HG03521 (cell line): Measurements from ENCODE around the gene ZNF846.
A peak's percentile ranks its signal among the peaks of the same experiment; 100 is the strongest.
"Not testable (repeated sequence)": the region's sequence is repeated elsewhere in the genome, so short reads cannot be mapped to it uniquely, and the experiment has no call there.

Experiments
- ATAC-seq: cut with Tn5 transposase; IDR thresholded peaks from one replicate; pipeline ENCODE4 v1.9.1; 2021; ENCODE audit warnings: mild to moderate bottlenecking, moderate library complexity; ENCODE audit not compliant: unreplicated experiment

The ZNF846 gene

DNA sequence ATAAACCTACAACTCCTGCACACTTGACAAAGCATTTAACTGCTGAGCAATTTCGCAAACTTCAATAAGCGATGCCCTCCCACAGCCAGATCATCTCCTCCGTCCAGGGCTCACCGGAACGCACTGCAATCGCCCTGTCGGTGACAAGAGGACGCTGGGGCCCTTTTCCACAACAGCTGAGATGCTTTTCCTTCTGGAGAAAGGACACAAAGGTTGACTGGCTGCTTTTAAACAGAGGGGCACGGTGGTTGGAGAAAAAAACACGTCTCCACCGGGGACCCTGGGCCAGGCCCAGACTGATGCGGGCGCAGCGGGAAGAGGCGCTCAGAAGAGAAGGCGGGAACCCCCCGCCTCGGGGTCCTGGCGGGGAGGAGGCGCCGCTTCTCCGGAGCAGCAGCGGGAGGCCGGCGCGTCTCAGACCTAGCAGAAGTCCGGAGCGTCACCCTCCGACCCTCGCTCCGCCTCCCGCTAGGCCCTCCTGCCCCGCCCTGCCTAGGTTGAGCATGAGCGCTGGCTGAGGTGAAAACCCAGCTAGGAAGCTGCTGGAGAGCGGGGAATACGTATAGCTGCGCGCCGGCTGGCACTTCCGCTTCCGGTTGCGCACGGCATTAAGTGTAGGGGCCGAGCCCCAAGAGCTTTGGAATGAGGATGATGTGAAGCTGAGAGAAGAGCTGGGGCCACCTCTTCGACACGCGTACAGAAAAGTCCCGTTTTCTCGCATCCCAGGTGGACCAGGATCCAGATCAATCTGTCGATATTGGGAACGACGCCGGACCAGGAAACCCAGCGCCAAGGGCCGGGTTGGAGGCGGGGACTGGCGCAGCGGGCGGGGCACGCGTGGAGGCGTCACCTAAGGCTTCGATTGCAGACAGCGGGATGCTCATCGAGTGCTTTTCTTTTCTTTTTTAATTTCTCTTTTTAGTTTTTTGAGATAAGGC, at the start of gene ZNF846:
Gene ZNF846 (minus strand): TSS at position 564 of the 938 bp plus-strand sequence. CDS start 3,788 bp downstream, outside the sequence.
- peak; percentile 94 for ATAC-seq

DNA sequence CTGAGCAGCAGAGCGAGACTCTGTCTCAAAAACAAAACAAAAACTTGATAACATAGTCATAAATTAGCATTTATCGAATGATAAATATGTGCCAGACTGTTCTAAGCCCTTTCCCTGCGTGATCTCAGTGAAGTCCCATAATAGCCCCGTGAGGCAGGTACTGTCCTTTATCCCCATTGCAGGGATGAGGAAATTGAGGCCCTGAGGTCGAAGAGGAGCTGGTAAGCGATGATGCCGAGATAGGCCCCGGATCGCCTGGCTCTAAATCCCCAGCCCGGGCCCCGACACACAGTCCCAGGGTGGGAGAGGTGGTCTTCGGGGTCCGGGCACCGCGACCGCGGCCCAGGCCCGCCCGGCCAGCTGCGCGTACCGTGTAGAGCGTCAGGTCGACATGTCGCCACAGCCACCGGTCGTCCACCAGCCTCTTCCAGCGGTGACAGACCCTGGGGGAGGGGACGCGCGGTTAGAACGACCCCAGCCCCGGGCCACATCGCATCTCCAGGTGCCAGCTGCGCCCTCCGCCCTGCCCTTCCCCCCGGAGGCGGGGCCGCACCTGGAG, 49.7 kb upstream of the ZNF846 start:
- no peak for ATAC-seq

DNA sequence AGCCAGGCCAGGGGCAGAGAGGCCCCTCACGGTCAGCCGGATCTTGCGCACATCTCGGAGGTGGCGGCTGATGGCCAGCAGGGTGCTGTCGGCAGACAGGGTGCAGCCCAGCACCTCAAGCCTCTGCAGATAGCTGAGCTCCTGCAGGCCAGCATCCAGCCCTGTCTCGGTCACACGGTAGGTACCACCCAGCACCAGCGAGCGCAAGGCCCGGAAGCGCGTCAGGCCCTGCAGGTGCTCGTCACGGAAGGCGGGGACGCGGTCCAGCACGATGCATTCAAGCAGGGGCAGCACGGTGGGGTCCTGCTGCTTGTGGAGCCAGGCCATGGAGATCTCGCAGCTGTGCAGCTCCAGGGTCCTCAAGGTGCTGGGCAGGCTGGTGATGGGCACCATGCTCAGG, 42.6 kb upstream of the ZNF846 start:
- ATAC-seq = no peak

DNA sequence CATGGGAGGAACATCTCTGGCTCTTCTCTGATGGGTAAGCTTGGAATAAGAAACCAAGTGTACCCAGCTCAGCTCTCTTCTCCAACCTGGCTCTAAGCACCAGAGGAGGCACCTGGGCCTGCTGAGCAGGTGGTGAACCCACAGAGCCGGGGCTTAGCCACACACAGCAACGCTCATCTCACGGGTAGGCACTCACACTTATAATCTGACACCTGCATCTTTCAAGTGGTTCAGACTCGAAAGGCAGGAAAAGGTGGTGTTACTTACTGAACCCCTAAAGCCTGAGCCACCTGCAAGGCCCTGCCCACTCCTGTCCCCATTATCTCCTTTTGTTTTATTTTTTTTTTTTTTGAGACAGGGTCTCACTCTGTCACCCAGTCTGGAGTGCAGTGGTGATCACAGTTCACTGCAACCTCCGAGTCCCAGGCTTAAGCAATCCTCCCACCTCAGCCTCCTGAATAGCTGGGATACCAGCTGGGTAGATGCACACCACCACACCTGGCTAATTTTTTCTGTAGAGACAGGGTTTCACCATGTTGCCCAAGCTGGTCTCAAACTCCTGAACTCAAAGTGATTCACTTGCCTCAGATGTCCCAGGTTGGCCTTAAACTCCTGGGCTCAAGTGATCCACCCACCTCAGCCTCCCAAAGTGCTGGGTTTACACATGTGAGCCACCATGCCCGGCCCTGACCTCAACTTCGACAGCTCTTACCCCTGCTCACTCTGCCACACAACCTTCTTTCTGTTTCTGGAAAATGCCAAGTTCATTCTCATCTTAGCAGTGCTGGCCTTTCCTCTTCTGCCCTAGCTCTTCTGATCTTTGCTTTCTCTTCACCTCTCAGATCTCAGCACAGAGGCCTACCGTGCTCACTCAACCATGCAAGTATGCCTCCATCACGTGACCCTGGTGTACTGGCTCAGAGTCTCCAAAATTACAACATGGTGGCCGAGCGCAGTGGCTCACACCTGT, 40.6 kb upstream of the ZNF846 start:
- no peak for ATAC-seq

DNA sequence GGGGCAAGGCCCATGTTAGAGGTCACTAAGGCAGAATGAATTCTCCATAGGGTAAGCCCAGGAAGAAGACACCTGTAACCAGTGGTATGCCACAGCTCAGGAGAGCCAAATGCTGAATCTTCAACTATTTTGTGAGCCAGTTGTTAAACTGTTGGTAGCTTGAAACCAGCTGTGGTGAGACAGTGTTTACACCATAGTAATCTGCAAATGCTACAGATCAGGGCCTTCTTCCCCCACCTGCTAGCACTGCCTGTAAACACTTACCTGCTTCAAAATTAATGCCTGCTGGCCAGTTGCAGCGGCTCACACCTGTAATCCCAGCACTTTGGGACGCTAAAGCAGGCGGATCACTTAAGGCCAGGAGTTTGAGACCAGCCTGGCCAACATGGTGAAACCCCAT, 38.3 kb upstream of the ZNF846 start:
- no peak for ATAC-seq

DNA sequence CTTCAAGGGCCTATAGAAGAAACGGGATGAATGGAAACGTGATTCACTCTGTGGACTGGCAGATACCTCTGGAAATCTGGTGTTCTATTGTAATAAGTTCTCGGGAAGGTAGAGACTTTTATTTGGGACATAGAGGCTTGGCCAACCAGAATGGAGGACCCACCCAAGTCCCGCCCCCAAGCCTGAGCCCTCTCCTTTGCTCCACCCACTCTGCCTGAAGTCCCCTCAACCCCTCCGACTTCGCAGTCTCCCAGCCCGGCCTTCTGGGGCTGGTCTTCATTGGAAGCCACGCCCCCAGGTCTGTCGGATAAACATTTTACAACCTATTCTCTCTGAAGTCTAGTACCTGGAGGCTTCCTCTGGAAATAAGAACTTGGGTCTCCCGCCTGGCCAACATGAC, 33.4 kb upstream of the ZNF846 start:
- no peak for ATAC-seq

DNA sequence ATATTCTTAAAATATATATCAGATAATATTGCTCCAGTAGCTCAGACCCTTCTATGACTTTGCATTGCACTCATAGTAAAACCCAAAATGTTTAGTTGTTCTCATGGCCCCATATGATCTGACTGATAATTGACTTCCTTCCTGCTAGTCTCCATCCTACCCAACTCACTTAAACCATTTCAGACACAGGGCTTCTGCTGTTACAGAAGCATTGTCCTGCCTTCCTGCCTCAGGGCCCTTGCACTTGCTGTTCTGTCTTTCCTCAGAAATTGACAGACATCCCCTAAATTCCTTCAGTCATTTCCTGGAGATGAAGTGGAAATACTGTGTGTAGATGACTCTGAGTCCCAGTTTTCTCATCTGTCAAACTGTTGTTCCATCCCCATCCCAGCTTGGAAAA, 30.6 kb upstream of the ZNF846 start:
- no peak for ATAC-seq

DNA sequence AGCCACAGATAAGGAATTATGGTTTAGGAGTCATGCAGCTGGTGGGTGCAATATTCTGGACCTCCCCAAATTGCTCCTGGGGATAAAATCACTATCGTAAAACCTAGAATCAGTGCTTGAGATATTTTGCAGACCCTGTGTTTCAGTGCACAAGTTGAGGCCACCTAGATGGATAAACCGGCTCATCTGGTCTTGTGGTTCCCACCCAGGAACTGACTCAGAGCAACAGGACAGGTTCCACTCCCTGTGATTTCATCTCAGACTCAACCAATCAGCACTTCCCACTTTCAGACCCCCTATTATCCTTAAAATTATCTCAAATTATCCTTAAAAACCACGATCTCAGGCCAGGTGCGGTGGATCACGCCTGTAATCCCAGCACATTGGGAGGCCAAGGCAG, 29.3 kb upstream of the ZNF846 start:
- no peak for ATAC-seq

DNA sequence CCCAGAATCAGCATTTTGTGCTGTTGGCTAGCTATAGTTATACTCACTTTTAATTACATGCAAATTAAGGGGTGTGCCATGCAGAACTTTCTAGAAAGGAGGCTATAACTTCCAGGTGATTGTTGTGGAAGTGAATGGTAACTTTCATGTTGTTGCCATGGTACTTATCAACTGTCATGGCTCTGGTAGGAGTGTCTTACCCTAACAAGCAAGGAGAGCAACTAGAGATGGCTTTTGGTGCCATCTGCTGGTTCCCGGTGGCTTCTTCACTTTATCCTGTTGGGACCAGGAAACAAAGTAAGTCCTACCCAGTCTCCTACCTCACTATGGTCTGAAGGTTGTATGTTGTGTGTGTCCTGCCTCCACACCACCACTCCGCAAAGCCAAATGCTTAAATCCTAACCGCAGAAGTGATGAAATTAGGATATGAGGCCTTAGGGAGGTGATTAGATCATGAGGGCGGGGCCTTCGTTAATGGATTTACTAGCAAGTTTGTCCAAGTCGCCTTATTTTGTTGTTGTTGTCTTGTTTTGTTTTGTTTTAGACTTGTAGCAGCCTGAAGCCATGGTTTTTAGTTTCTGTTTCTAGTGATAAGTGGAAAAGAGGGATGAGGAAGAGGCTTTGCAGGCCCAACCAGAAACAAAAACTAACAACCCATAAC, 27.7 kb upstream of the ZNF846 start:
- no peak for ATAC-seq

DNA sequence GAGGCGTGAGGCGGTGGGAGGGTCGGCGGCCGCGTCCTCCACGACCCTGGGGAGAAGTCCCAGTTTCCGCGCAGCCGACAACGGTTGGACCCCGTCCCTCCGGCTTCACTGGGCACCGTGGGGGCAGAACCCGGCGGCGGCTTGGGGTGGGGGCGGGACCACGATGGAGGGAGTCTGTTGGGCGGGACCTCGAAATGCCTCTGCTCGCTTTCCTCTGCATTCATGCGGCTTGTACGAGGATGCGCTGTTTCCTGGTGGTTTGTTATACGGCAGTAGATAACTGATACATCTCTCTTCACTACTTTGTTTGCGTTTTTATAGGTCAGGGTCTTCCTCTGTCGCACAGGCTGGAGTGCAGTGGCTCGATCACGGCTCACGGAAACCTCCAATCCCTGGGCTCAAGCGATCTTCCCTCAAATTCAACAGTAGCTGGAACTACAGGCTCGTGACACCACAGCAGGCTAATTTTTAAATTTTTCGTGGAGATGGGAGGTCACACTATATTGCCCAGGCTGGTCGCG, 24.6 kb upstream of the ZNF846 start:
- no peak for ATAC-seq

DNA sequence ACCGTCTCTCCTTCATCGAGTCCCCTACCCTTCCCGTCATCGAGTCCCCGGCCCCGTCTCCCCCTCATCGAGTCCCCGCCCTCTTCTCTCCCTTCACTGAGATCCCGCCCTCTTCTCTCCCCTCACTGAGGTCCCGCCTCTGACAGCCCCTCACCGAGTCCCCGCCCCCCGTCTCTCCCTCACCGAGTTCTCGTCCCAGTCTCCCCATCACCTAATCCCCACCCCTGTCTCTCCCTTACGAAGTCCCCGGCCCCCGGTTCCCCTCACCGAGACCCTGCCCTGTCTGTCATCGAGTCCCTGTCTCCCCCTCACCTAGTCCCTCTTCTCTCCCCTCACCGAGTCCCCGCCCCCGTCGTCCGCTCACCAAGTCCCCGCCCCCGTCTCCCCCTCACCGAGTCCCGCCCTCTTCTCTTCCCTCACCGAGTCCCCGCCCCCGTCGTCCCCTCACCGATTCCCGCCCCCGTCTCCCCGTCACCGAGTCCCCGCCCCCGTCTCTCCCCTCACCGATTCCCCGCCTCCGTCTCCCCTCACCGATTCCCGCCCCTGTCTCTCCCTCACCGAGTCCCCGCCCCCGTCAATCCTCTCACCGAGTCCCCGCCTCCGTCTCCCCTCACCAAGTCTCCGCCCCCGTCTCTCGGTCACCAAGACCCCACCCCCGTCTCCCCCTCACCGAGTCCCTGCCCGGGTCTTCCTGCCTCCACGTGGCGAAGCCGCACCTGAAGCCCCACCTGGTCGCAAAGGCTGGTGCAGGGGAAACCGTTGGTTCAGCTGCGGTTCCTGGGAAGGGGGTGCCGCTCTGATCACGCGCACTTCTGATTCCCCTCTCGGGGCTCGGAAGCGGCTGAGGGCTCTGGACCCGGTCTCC, 23.9 kb upstream of the ZNF846 start:
- ATAC-seq = peak; percentile 40

DNA sequence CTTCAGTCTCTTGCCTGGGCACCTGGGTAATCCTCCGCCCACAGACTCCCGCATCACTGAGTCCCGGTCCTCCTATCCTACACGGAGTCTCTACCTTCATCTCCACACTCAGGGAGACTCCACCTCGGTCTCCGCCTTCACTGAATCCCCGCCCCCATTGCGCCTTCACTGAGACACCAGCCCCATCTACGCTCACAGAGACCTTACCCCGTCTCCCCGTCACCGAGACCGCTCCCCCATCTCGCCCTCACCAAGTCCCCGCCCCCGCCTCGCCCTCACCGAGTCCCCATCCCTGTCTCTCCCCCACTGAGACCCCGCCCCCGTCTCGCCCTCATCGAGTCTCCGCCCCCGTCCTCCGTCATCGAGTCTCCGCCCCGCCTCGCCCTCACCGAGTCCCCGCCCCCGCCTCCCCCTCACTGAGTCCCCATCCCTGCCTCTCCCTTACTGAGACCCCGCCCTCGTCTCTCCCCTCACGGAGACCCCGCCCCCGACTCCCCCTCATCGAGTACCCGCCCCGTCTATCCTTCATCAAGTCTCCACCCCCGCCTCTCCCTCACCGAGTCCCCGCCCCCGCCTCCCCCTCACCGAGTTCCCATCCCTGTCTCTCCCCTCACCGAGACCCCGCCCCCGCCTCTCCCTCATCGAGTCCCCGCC, 23.1 kb upstream of the ZNF846 start:
- ATAC-seq = peak; percentile 26

DNA sequence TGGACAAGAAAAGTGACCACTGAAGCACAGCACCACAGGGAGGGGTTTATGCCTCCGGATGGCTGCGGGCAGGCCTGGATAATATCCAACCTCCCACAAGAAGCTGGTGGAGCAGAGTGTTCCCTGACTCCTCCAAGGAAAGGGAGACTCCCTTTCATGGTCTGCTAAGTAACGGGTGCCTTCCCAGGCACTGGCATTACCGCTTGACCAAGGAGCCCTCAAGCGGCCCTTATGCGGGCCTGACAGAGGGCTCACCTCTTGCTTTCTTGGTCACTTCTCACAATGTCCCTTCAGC, 22.5 kb upstream of the ZNF846 start:
- ATAC-seq = not testable (repeated sequence)

DNA sequence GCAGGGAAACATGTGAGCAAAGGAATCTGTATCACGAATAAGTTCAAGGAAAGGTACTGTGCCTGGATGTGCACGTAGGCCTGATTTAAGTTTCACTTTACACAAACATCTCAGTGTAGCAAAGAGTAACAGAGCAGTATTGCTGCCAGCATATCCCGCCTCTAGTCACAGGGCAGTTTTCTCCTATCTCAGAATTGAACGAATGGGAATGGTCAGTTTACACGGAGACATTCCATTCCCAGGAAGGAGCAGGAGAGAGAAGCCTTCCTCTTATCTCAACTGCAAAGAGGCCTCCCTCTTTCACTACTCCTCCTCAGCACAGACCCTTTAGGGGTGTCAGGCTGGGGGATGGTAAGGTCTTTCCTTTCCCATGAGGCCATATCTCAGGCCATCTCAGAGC, 21.0 kb upstream of the ZNF846 start:
- ATAC-seq = not testable (repeated sequence)

DNA sequence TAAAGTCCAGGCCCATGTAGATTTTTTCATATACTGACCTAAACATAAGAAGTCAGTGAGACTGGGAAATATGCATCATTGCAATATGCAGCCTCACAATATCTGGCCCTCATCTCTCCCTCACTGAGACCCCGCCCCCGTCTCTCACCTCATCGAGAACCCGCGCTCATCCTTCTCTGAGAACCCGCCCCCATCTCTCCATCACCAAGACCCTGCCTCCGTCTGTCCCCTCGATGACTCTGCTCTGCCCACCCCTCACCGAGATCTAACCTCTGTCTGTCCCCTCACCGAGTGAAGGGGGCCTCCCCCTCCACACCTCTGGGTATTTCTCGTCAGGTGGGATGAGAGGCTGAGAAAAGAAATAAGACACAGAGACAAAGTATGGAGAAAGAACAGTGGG, 20.5 kb upstream of the ZNF846 start:
- ATAC-seq = no peak

DNA sequence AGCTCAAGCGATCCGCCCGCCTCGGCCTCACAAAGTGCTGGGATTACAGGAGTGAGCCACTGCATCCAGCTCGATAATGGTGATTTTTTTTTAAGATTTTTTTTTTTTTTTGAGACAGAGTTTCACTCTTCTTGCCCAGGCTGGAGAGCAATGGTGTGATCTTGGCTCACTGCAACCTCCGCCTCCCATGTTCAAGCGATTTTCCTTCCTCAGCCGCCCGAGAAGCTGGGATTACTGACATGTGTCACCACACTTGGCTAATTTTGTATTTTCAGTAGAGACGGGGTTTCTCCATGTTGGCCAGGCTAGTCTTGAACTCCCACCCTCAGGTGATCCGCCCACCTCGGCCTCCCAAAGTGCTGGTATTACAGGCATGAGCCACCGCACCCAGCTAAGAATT, 20.1 kb upstream of the ZNF846 start:
- not testable (repeated sequence) for ATAC-seq

DNA sequence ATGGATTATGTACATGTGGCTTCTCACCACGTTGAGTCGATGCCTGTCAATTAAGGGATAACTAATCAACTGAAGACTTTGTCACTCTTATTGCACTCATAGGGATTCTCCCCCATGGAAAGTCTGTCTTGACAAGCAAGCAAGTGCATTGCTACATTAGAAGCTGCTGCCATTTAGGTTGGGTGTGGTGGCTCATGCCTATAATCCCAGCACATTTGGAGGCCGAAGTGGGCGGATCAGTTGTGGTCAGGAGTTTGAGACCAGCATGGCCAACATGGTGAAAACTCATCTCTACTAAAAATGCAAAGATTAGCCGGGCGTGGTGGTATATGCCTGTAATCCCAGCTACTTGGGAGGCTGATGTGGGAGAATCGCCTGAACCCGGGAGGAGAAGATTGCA, 18.3 kb upstream of the ZNF846 start:
- ATAC-seq = no peak

DNA sequence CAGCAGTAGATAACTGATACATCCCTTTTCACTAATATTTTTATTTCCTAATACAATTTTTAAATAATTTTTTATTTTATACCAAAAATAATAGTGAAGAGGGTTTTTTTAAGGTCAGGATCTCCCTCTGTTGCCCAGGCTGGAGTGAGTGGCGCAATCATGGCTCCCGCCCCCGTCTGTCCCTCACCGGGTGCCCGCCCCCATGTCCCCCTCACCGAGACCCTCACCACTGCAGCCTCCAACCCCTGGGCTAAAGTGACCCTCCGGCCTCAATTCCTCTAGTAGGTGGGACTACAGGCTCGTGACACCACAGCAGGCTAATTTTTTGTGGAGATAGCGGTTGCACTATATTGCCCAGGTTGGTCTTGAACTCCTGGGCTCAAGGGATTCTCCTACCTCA, 17.8 kb upstream of the ZNF846 start:
- ATAC-seq = no peak
